Testis (tissue), 3 donors: ENCODE measurements around the gene ANXA6. TPM values are rescaled to one million over a fixed set of nuclear protein-coding genes. Genes with fewer than 3 reads are reported as not detected.

ENCODE experiments used
- DNase-seq: peaks from one replicate; pipeline ENCODE4 v3.0.0-alpha.2; 2019
- H3K27ac ChIP-seq, 2 donors: fragments of 200-600 bp; sonication (generic); one replicate each; pipeline ENCODE4 v1.5.1; 2019
- H3K27me3 ChIP-seq: fragments of 200-600 bp; sonication (generic); one replicate; pipeline ENCODE4 v1.5.1; 2019
- H3K36me3 ChIP-seq: fragments of 200-600 bp; sonication (generic); one replicate; pipeline ENCODE4 v1.5.1; 2017; ENCODE audit warnings: low read depth; ENCODE audit errors: missing control alignments
- H3K4me1 ChIP-seq: fragments of 200-600 bp; sonication (generic); one replicate; pipeline ENCODE4 v1.5.1; 2019
- H3K4me3 ChIP-seq, 2 donors: fragments of 200-600 bp; sonication (generic); one replicate each; pipeline ENCODE4 v1.5.1; 2017 to 2019
- H3K9me3 ChIP-seq: fragments of 200-600 bp; sonication (generic); one replicate; pipeline ENCODE4 v1.5.1; 2017
- POLR2A ChIP-seq: fragments of 450-650 bp; IDR thresholded peaks from one replicate; pipeline ENCODE4 v1.6.1; 2017; ENCODE audit warnings: antibody characterized with exemption, mild to moderate bottlenecking, moderate library complexity
- WGBS, 2 donors: methylation state at CpG; one replicate each; pipeline ENCODE4 v1.1.5; 2018; 5-methylcytosine and 5-hydroxymethylcytosine counted together
- intact Hi-C: fragments of 100-400 bp; cut with DNase I; formaldehyde crosslinking; loops from one replicate; pipeline ENCODE4 v1.15.1; 2023; ENCODE audit warnings: low total_unique reads
- polyA plus RNA-seq: library from polyadenylated mRNA; stranded (reverse); fragments of 350-450 nt; fragmentation: Illumina TruSeq; extraction: RNeasy Lipid Tissue Mini Kit (QIAGEN cat#74804); gene quantifications from one replicate; pipeline ENCODE4 v1.2.3, GENCODE V29; 2014; ENCODE audit warnings: low read depth, low replicate concordance; ENCODE audit not compliant: insufficient read depth
- total RNA-seq, 2 donors: library from RNA; depleted of rRNA; stranded (reverse); fragments of >200 nt; gene quantifications; one replicate each; pipeline ENCODE4 v1.2.3, GENCODE V29; 2016
- TF ChIP-seq, protein P1 (sequence below), 3 experiments: fragments of 450-650 bp in 2 of 3; fragments of 200-600 bp in 1 of 3; sonication (generic) in 1 of 3; IDR thresholded peaks; one replicate each; pipeline ENCODE4 v1.5.1; 2016 to 2019; ENCODE audit warnings: antibody characterized with exemption in 3 of 3, mild to moderate bottlenecking in 2 of 3, moderate library complexity in 1 of 3

ANXA6 gene
- total and polyA plus RNA-seq, 3 donors from 2014 or later = 116 to 180 (median 152) TPM

DNA sequence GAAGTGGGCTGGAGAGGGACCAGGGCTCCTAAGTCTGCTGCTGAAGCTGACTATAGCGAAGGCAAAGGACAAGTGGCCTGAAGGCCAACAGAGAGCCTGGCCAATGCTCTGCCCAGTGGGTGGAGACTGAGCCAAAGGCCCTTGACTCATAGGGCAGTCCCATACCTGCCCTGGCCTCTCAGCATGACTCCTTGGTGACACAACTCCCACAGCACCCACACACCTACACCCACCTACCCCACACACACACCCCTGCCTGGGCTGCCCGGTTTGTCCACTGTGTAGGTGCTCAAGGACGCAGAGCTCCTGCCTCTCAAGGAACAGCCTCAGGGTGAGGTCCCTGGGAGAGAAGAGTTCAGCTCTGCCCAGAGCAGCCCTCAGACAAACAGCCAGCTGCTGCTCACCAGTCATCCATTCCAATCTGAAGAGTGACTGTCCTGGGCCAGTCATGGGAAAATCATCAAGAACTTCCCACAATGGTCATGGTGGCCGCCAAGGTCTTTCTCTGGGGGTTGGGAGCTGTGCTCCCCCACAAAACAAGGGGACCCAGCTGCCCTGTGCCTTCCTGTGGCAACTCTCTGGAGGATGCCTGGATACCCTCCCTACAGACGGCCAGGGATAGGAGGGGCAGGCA is 81.8 kb downstream of the ANXA6 start:
- no peak for TF ChIP-seq POLR2A
- TF ChIP-seq, protein P1, sequence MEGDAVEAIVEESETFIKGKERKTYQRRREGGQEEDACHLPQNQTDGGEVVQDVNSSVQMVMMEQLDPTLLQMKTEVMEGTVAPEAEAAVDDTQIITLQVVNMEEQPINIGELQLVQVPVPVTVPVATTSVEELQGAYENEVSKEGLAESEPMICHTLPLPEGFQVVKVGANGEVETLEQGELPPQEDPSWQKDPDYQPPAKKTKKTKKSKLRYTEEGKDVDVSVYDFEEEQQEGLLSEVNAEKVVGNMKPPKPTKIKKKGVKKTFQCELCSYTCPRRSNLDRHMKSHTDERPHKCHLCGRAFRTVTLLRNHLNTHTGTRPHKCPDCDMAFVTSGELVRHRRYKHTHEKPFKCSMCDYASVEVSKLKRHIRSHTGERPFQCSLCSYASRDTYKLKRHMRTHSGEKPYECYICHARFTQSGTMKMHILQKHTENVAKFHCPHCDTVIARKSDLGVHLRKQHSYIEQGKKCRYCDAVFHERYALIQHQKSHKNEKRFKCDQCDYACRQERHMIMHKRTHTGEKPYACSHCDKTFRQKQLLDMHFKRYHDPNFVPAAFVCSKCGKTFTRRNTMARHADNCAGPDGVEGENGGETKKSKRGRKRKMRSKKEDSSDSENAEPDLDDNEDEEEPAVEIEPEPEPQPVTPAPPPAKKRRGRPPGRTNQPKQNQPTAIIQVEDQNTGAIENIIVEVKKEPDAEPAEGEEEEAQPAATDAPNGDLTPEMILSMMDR (IDR thresholded peaks at IDR 0.05) = no peak
- H3K27ac ChIP-seq = no peak overlapping the region
- no peaks in the 10 kb centered on the region for H3K9me3 ChIP-seq
- intact Hi-C loops = no loop called here
- H3K27me3 ChIP-seq = no peaks in the 10 kb centered on the region
- no peak for DNase-seq
- peaks cover 5% of the 10 kb centered on the region for H3K4me1 ChIP-seq
- 67 to 79% methylated on average over 4 to 5 of the region's 5 CpGs for WGBS, 2 donors
- no peaks in the 10 kb centered on the region for H3K36me3 ChIP-seq
- no peak overlapping the region for H3K4me3 ChIP-seq

DNA sequence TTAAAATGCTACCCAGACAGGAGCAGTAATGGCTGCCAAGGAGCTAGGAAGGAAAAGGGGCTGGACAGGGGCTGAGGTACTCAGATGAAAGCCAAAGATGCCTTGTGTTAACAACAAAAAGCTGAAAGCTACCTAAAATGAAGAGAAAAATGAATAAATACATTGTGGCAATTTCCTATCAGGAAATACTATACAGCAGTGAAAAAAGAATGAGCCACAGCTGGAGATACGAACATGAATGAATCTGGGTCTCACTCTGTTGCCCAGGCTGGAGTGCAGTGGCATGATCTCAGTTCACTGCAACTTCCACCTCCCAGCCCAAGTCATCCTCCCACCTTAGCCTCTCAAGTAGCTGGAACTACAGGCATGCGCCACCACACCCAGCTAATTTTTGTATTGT is 83.0 kb downstream of the ANXA6 start:
- WGBS, 2 donors = 93 to 95% methylated on average over 2 of the region's 2 CpGs
- Histone ChIP-seq H3K4me1 (no peaks in the 10 kb centered on the region), H3K4me3 (no peak overlapping the region), H3K27ac (no peak overlapping the region), H3K9me3 (no peaks in the 10 kb centered on the region), H3K36me3 (no peaks in the 10 kb centered on the region), H3K27me3 (no peaks in the 10 kb centered on the region)
- TF ChIP-seq, protein P1 (IDR thresholded peaks at IDR 0.05) = no peak
- TF ChIP-seq POLR2A = no peak
- DNase-seq = no peak
- intact Hi-C loops = no loop called here

DNA sequence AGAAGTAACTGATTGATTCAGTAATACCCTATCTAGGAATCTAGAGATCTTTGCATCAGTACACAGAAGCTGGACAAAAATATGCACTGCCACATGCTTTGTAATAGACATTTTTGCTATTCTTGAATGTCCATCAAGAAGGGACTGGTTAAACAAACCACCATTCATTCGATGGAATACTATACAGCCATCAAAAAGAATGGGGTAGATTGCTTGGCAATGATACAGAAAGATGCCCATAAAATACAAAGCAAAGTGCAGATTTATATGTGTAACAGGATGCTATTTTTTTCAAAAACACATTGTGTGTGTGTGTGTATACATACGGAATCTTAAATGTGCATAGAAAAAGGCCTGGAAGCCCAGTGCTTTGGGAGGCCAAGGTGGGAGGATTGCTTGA is 84.3 kb downstream of the ANXA6 start:
- Histone ChIP-seq H3K4me1 (peaks cover 9% of the 10 kb centered on the region), H3K4me3 (no peak overlapping the region), H3K36me3 (no peaks in the 10 kb centered on the region), H3K27me3 (no peaks in the 10 kb centered on the region), H3K9me3 (no peaks in the 10 kb centered on the region), H3K27ac (no peak overlapping the region)
- TF ChIP-seq, protein P1 (IDR thresholded peaks at IDR 0.05) = no peak
- TF ChIP-seq POLR2A = no peak
- no peak for DNase-seq
- intact Hi-C loops = no loop called here
- WGBS, 2 donors = 89 to 98% methylated on average over 2 of the region's 2 CpGs

DNA sequence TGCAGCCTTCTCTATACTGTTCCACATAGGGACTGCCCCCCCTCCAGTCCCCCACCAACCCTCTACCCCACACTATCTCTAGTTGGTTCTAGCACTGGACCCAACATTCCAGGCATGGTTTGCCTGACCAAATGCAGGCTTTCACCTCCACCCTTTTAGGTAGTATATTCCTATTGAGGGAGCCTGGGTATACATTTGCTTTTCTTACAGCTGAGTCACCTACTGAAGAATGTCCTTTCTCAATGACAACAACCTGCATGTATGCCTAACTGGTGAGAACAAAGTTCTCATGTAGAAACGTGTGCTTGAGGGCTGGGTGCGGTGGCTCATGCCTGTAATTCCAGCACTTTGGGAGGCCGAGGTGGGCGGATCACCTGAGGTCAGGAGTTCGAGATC is 85.0 kb downstream of the ANXA6 start:
- DNase-seq = no peak
- Histone ChIP-seq H3K27ac (no peak overlapping the region), H3K4me1 (peaks cover 16% of the 10 kb centered on the region), H3K9me3 (no peaks in the 10 kb centered on the region), H3K27me3 (no peaks in the 10 kb centered on the region), H3K4me3 (no peak overlapping the region), H3K36me3 (no peaks in the 10 kb centered on the region)
- intact Hi-C loops = no loop called here
- TF ChIP-seq, protein P1 (IDR thresholded peaks at IDR 0.05) = no peak
- TF ChIP-seq POLR2A = no peak
- WGBS, 2 donors = 89 to 91% methylated on average over 5 of the region's 5 CpGs
